Measurements from ENCODE around the gene CLTC. TPM values are rescaled to one million over a fixed set of nuclear protein-coding genes. Genes with fewer than 3 reads are reported as not detected.
A peak's percentile ranks its signal among the peaks of the same experiment; 100 is the strongest.

The CLTC gene
- total and polyA plus RNA-seq, 2 donors (not counting 1 experiment from before 2014, with no cell fraction given) = 25.9 to 114 TPM

GRCh38 chr17:59629174-59629573 lies 9.5 kb downstream of the CLTC start:
- H3K9me3 Mint-ChIP-seq (ENCODE audit: insufficient read depth) = no peaks in the 10 kb centered on the region

DNA sequence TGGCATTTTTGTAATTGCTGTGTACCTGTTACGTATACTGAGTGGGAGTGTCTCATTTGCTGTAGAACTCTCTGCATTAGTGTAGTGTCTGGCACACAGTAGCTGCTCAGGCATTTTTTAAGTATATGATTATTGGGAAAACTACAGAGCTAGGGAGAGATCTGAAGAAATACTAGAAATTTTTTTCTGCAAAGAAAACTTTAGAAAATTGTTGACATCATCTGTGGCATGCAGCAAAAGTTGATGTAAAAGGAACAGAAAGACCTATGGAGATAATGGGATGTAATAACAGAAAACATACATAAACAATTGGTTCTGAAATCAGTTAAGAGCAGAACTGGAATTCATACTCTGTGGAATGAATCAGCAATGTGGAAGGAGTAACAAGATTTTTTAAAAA lies 11.6 kb downstream of the CLTC start:
- WGBS (ENCODE audit: insufficient coverage) = 71% methylated on average over 1 of the region's 1 CpG
- no peaks in the 10 kb centered on the region for H3K27me3 Mint-ChIP-seq

More at GRCh38 chr17:59629174-59629573, 9.5 kb downstream of the CLTC start:
- Histone ChIP-seq H3K4me3 (ENCODE audit: control extremely low read depth in 1 of 5, extremely low read depth in 1 of 5, insufficient read depth in 1 of 5, low read depth in 2 of 5, low read length in 4 of 5) (no peak overlapping the region), H3K4me1 (ENCODE audit: control insufficient read depth in 2 of 2, insufficient read depth in 2 of 2, low read length in 2 of 2) (peaks cover 51 to 70% of the 10 kb centered on the region in 2 donors), H3K27ac (ENCODE audit: low read length in 2 of 2) (peak overlapping the region in 1 of 2 donors; percentile 64), H4K20me1 (ENCODE audit: control insufficient read depth, insufficient read depth, low read length, poor library complexity, severe bottlenecking) (peaks cover 84% of the 10 kb centered on the region), H3K79me2 (ENCODE audit: control insufficient read depth, insufficient read depth, low read length) (peaks cover 100% of the 10 kb centered on the region), H2AFZ (ENCODE audit: insufficient read depth, low read depth, low read length, poor library complexity, severe bottlenecking) (no peak overlapping the region), H3K36me3 (replicated peaks in 1 of 2; ENCODE audit: control extremely low read depth in 1 of 2, control insufficient read depth in 1 of 2, extremely low read depth in 1 of 2, insufficient read depth in 2 of 2, low read length in 1 of 2) (no peaks in the 10 kb centered on the region), H3K4me2 (replicated peaks; ENCODE audit: low read depth, low read length, poor library complexity, severe bottlenecking) (no peak overlapping the region), H3K27me3 (replicated peaks in 1 of 4; ENCODE audit: control extremely low read depth in 1 of 4, control insufficient read depth in 3 of 4, insufficient read depth in 4 of 4, low read length in 3 of 4) (no peaks in the 10 kb centered on the region), H3K9me3 (ENCODE audit: control extremely low read depth in 1 of 3, control insufficient read depth in 2 of 3, insufficient read depth in 1 of 3, low read length in 2 of 3) (peaks cover 0 to 2% (median 0%) of the 10 kb centered on the region in 3 donors), H3K9ac (ENCODE audit: low read length) (no peak overlapping the region)
- no peak for ATAC-seq (ENCODE audit: low read depth)
- ChIA-PET POLR2A (no interaction called here), CTCF (no interaction called here)
- H3K4me1 Mint-ChIP-seq = peaks cover 71% of the 10 kb centered on the region
- intact Hi-C loops (cut with micrococcal nuclease) = loop anchor here (2.0 to 10.0 kb wide), 3 partner anchors 14 to 216 kb away; no protein-coding TSS in a partner anchor
- WGBS (ENCODE audit: insufficient coverage) = 100% methylated on average over 1 of the region's 3 CpGs
- no peak for TF ChIP-seq CTCF (IDR thresholded peaks at IDR 0.05)
- no peak for DNase-seq
- H3K27ac Mint-ChIP-seq = no peak overlapping the region
- H3K27me3 Mint-ChIP-seq = no peaks in the 10 kb centered on the region
- H3K4me3 Mint-ChIP-seq = peak overlapping the region; percentile 16

More for the DNA sequence above, 11.6 kb downstream of the CLTC start:
- H3K4me2 ChIP-seq (replicated peaks; ENCODE audit: low read depth, low read length, poor library complexity, severe bottlenecking) = no peak overlapping the region
- no peak overlapping the region for H3K27ac Mint-ChIP-seq
- H3K4me3 Mint-ChIP-seq = no peak overlapping the region
- H3K27ac ChIP-seq (ENCODE audit: low read length in 2 of 2) = no peak overlapping the region
- no peaks in the 10 kb centered on the region for H3K27me3 ChIP-seq (replicated peaks in 1 of 4; ENCODE audit: control extremely low read depth in 1 of 4, control insufficient read depth in 3 of 4, insufficient read depth in 4 of 4, low read length in 3 of 4)
- H3K4me3 ChIP-seq (ENCODE audit: control extremely low read depth in 1 of 5, extremely low read depth in 1 of 5, insufficient read depth in 1 of 5, low read depth in 2 of 5, low read length in 4 of 5) = no peak overlapping the region
- no peak overlapping the region for H2AFZ ChIP-seq (ENCODE audit: insufficient read depth, low read depth, low read length, poor library complexity, severe bottlenecking)
- ATAC-seq (ENCODE audit: low read depth) (no peak), DNase-seq (no peak)
- peaks cover 78% of the 10 kb centered on the region for H3K4me1 Mint-ChIP-seq
- peaks cover 100% of the 10 kb centered on the region for H3K79me2 ChIP-seq (ENCODE audit: control insufficient read depth, insufficient read depth, low read length)
- peaks cover 46 to 63% of the 10 kb centered on the region in 2 donors for H3K4me1 ChIP-seq (ENCODE audit: control insufficient read depth in 2 of 2, insufficient read depth in 2 of 2, low read length in 2 of 2)
- no peaks in the 10 kb centered on the region for H3K9me3 Mint-ChIP-seq (ENCODE audit: insufficient read depth)
- no peak for TF ChIP-seq CTCF (IDR thresholded peaks at IDR 0.05)
- TF ChIP-seq EZH2 (IDR thresholded peaks at IDR 0.05; ENCODE audit: borderline replicate concordance, insufficient read depth, low read depth, low read length, poor library complexity, severe bottlenecking) = no peak
- H3K9me3 ChIP-seq (ENCODE audit: control extremely low read depth in 1 of 3, control insufficient read depth in 2 of 3, insufficient read depth in 1 of 3, low read length in 2 of 3) = peaks cover 0 to 2% (median 0%) of the 10 kb centered on the region in 3 donors
- peaks cover 84% of the 10 kb centered on the region for H4K20me1 ChIP-seq (ENCODE audit: control insufficient read depth, insufficient read depth, low read length, poor library complexity, severe bottlenecking)
- intact Hi-C loops (cut with micrococcal nuclease) = no loop called here
- ChIA-PET POLR2A (no interaction called here), CTCF (no interaction called here)
- H3K36me3 ChIP-seq (replicated peaks in 1 of 2; ENCODE audit: control extremely low read depth in 1 of 2, control insufficient read depth in 1 of 2, extremely low read depth in 1 of 2, insufficient read depth in 2 of 2, low read length in 1 of 2) = no peaks in the 10 kb centered on the region
- H3K9ac ChIP-seq (ENCODE audit: low read length) = no peak overlapping the region
